Body of pancreas (tissue), 4 donors: ENCODE results near the gene CERS5. TPM values are rescaled to one million over a fixed set of nuclear protein-coding genes. Genes with fewer than 3 reads are reported as not detected.
A peak's percentile ranks its signal among the peaks of the same experiment; 100 is the strongest.
"Not testable (repeated sequence)": the region's sequence is repeated elsewhere in the genome, so short reads cannot be mapped to it uniquely, and the experiment has no call there.

Experiments used
- ATAC-seq: fragments of 150-250 bp; one replicate; pipeline ENCODE4 v1.9.1; 2016
- DNase-seq, 4 donors: peaks; one replicate each; pipeline ENCODE4 v3.0.0-alpha.2; 2019
- H3K27ac ChIP-seq, 4 donors: fragments of 200-600 bp; sonication (generic); 1 replicate in 3 of 4; 2 replicates in 1 of 4; pipeline versions ENCODE4 v1.5.1 to v1.6.1; 2016 to 2019; ENCODE audit warnings: mild to moderate bottlenecking in 1 of 4, mixed read lengths in 1 of 4, moderate library complexity in 1 of 4
- H3K27me3 ChIP-seq, 2 donors: fragments of 200-600 bp; sonication (generic); one replicate each; pipeline ENCODE4 v1.6.0; 2016; ENCODE audit warnings: mild to moderate bottlenecking in 1 of 2
- H3K36me3 ChIP-seq, 2 donors: fragments of 200-600 bp; sonication (generic); replicated peaks in 1 of 2; 2 replicates each; pipeline ENCODE4 v1.5.1; 2016; ENCODE audit warnings: low read depth in 2 of 2; ENCODE audit not compliant: insufficient read depth in 1 of 2
- H3K4me1 ChIP-seq: fragments of 200-600 bp; sonication (generic); one replicate; pipeline ENCODE4 v1.6.0; 2016
- H3K4me3 ChIP-seq, 2 donors: fragments of 200-600 bp; sonication (generic); 1 replicate in 1 of 2; 2 replicates in 1 of 2; pipeline ENCODE4 v1.5.1; 2016 to 2019
- H3K9me3 ChIP-seq, 3 donors: fragments of 200-600 bp; sonication (generic); 1 replicate in 2 of 3; 2 replicates in 1 of 3; pipeline ENCODE4 v1.5.1; 2016
- POLR2A ChIP-seq, 3 donors: fragments of 450-650 bp; IDR thresholded peaks; one replicate each; pipeline ENCODE4 v1.6.1; 2016; ENCODE audit warnings: antibody characterized with exemption in 3 of 3, mild to moderate bottlenecking in 2 of 3
- WGBS, 2 donors: methylation state at CpG; one replicate each; pipeline ENCODE4 v1.1.5; 2017; 5-methylcytosine and 5-hydroxymethylcytosine counted together
- intact Hi-C: fragments of 100-400 bp; cut with DNase I; formaldehyde crosslinking; loops from one replicate; pipeline ENCODE4 v1.15.1; 2023
- total RNA-seq, 2 donors: library from RNA; depleted of rRNA; stranded (reverse); fragments of >200 nt; gene quantifications; one replicate each; pipeline ENCODE4 v1.1.0, GENCODE V29; 2016
- TF ChIP-seq, protein P1 (sequence below), 7 experiments: fragments of 450-650 bp in 4 of 7; fragments of 200-600 bp in 3 of 7; sonication (generic) in 3 of 7; IDR thresholded peaks; one replicate each; pipeline ENCODE4 v1.5.1; 2016 to 2019; ENCODE audit warnings: antibody characterized with exemption in 7 of 7

The CERS5 gene
- total RNA-seq, 2 donors from 2014 or later = 17.8 to 20.2 TPM

DNA sequence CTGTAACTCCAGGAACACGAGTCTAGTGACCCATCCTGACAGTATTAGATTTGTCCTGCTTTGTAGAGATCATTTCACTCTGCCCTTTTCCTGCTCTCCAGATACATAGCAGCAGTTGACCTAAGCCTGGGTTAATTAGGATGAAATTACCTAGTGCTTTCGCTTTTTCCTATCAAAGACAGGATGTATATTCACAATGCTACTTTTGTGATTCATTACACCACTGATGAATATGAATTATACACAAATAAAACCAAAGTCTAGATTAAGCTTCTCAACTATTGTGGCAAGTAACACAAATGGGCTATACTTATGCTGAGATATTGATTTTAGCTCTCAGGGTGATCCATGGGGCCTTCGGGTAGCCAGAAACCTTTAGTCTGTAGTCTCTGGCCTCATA is 17.9 kb downstream of the CERS5 start:
- DNase-seq = no peak
- H3K36me3 ChIP-seq = no peaks in the 10 kb centered on the region
- H3K27ac ChIP-seq = no peak overlapping the region
- 70 to 71% methylated on average over 3 of the region's 3 CpGs for WGBS, 2 donors
- TF ChIP-seq POLR2A (IDR thresholded peaks at IDR 0.05) = no peak
- TF ChIP-seq, protein P1, sequence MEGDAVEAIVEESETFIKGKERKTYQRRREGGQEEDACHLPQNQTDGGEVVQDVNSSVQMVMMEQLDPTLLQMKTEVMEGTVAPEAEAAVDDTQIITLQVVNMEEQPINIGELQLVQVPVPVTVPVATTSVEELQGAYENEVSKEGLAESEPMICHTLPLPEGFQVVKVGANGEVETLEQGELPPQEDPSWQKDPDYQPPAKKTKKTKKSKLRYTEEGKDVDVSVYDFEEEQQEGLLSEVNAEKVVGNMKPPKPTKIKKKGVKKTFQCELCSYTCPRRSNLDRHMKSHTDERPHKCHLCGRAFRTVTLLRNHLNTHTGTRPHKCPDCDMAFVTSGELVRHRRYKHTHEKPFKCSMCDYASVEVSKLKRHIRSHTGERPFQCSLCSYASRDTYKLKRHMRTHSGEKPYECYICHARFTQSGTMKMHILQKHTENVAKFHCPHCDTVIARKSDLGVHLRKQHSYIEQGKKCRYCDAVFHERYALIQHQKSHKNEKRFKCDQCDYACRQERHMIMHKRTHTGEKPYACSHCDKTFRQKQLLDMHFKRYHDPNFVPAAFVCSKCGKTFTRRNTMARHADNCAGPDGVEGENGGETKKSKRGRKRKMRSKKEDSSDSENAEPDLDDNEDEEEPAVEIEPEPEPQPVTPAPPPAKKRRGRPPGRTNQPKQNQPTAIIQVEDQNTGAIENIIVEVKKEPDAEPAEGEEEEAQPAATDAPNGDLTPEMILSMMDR (IDR thresholded peaks at IDR 0.05) = no peak
- intact Hi-C loops = no loop called here
- H3K27me3 ChIP-seq = no peaks in the 10 kb centered on the region
- no peaks in the 10 kb centered on the region for H3K4me1 ChIP-seq
- no peaks in the 10 kb centered on the region for H3K9me3 ChIP-seq
- no peak for ATAC-seq
- H3K4me3 ChIP-seq = no peak overlapping the region

DNA sequence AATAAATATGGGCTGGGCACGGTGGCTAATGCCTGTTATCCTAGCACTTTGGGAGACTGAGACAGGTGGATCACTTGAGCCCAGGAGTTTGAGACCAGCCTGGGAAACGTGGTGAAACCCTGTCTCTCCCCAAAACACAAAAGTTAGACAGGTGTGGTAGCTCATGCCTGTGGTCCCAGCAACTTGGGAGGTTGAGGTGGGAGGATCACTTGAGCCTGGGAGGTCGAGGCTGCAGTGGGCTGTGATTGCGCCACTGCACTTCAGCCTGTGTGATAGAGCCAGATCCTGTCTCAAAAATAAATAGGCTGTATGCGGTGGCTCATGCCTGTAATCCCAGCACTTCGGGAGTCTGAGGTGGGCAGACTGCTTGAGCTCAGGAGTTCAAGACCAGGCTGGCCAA is 19.2 kb downstream of the CERS5 start:
- H3K4me3 ChIP-seq, H3K27me3 ChIP-seq, H3K27ac ChIP-seq, H3K4me1 ChIP-seq, H3K9me3 ChIP-seq, ATAC-seq, DNase-seq, intact Hi-C loops, H3K36me3 ChIP-seq: not testable (repeated sequence)
- 93 to 94% methylated on average over 5 of the region's 6 CpGs for WGBS, 2 donors

DNA sequence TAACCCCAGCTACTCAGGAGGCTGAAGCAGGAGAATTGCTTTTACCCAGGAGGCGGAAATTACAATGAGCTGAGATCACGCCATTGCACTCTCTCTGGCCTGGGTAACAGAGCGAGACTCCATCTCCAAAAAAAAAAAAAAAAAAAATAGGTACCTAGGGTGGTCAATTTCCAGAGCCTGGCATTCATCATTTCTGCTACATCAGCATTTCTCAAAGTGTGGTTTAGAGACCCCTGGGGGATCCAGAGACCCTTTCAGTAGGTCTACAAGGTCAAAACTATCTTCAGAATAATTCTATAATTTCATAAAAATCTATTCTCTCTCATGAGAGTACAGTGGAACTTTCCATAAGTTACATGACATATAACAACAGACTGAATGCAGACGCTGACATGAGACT is 19.9 kb downstream of the CERS5 start:
- H3K9me3 ChIP-seq = no peaks in the 10 kb centered on the region
- H3K36me3 ChIP-seq = no peaks in the 10 kb centered on the region
- H3K4me1 ChIP-seq = peaks cover 3% of the 10 kb centered on the region
- no peak overlapping the region for H3K4me3 ChIP-seq
- no peak for ATAC-seq
- DNase-seq = no peak
- H3K27ac ChIP-seq = no peak overlapping the region
- no peaks in the 10 kb centered on the region for H3K27me3 ChIP-seq
- 91 to 93% methylated on average over 4 of the region's 4 CpGs for WGBS, 2 donors
- no peak for TF ChIP-seq POLR2A (IDR thresholded peaks at IDR 0.05)
- TF ChIP-seq, protein P1 (IDR thresholded peaks at IDR 0.05) = no peak
- intact Hi-C loops = no loop called here

DNA sequence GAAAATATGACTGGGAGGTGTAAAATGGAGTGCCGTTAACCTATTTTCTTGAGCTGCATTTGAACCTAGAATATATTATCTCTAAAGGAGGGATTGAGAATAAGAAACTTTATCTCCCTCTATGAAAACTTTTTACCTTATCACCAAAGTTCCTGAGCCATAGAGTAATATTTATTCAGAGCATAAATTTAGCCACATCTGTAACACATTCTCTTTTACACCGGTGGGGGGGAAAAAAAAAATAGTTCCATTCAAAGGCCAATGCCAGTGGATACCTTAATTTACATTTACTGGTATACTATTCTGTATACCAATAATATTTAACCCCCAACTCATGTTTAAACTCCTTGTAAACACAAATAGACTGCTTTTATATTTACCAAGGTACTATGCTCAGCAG is 21.7 kb downstream of the CERS5 start:
- ATAC-seq = no peak
- no peak overlapping the region for H3K4me3 ChIP-seq
- no peak for TF ChIP-seq POLR2A (IDR thresholded peaks at IDR 0.05)
- H3K27ac ChIP-seq = no peak overlapping the region
- H3K27me3 ChIP-seq = no peaks in the 10 kb centered on the region
- H3K36me3 ChIP-seq = peaks cover 0 to 2% of the 10 kb centered on the region in 2 donors
- no peaks in the 10 kb centered on the region for H3K9me3 ChIP-seq
- H3K4me1 ChIP-seq = peaks cover 3% of the 10 kb centered on the region
- WGBS, 2 donors = 39 to 53% methylated on average over 2 of the region's 2 CpGs
- intact Hi-C loops = no loop called here
- no peak for DNase-seq

DNA sequence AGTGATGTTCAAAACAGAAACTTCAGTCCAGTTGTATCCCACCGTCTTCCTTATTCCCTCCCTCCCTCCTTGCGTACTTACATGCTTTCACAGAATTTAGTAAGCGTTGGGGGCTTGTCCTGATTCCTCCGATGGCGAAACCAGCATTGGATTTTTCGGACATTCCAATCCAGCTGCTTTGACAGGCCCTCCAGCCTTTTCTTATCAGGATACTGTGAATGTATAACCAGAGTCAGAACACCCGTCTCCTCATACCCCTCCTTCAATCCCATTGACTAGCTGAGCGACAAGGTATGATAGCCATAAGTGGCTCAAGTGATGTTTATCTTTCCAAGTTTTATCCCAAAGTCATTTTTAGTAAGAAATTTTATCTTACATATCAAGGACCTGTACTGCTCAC is 24.2 kb downstream of the CERS5 start:
- Histone ChIP-seq H3K36me3 (peaks cover 0 to 2% of the 10 kb centered on the region in 2 donors), H3K27ac (peak overlapping the region in 2 of 4 donors; percentile 6 to 24), H3K4me1 (peaks cover 3% of the 10 kb centered on the region), H3K9me3 (no peaks in the 10 kb centered on the region), H3K4me3 (no peak overlapping the region), H3K27me3 (no peaks in the 10 kb centered on the region)
- DNase-seq (no peak), ATAC-seq (peak; percentile 45)
- 60 to 69% methylated on average over 8 of the region's 8 CpGs for WGBS, 2 donors
- TF ChIP-seq POLR2A (IDR thresholded peaks at IDR 0.05) = no peak
- TF ChIP-seq, protein P1 (IDR thresholded peaks at IDR 0.05) = no peak
- intact Hi-C loops = no loop called here

DNA sequence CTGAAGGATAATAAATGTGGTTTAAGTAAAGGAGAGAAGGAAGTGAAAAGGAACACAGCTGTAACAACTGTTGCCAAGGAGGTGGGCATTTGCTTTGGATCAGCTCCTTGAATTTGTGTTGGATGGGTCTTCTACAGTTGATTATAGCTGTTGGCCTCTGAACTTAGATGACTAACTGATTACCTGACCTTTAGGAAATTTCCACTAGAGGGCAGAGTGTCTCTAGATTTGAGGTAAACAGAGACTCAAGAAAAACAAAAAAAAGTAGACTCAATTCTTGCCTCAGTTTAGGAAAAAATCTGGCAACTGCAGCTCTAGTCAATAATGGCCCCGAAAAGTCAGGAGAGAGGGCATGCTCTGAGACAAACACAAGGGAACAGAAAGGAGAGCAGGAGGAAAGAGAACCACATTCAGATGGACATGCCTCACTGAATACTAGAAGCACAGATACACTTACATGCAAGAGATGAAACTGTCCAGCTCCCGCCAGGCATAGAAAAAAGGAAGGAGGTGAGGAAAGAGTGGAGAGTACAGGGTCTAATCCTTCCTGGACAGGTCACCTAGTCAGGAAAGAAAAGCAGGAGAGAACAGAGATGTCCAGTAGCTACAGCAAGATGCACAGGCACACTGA is 34.5 kb downstream of the CERS5 start:
- no peaks in the 10 kb centered on the region for H3K4me1 ChIP-seq
- no peaks in the 10 kb centered on the region for H3K9me3 ChIP-seq
- no peak overlapping the region for H3K4me3 ChIP-seq
- H3K27me3 ChIP-seq = no peaks in the 10 kb centered on the region
- ATAC-seq = peak; percentile 42
- peaks cover 0 to 11% of the 10 kb centered on the region in 2 donors for H3K36me3 ChIP-seq
- DNase-seq = no peak
- WGBS, 2 donors = 52 to 72% methylated on average over 2 of the region's 2 CpGs
- intact Hi-C loops = no loop called here
- TF ChIP-seq, protein P1 (IDR thresholded peaks at IDR 0.05) = peak in 5 of 7 experiments; percentile 24 to 70 (median 47)
- no peak for TF ChIP-seq POLR2A (IDR thresholded peaks at IDR 0.05)
- no peak overlapping the region for H3K27ac ChIP-seq
